Measurements from ENCODE around the gene FNDC3B.

Gene FNDC3B

DNA sequence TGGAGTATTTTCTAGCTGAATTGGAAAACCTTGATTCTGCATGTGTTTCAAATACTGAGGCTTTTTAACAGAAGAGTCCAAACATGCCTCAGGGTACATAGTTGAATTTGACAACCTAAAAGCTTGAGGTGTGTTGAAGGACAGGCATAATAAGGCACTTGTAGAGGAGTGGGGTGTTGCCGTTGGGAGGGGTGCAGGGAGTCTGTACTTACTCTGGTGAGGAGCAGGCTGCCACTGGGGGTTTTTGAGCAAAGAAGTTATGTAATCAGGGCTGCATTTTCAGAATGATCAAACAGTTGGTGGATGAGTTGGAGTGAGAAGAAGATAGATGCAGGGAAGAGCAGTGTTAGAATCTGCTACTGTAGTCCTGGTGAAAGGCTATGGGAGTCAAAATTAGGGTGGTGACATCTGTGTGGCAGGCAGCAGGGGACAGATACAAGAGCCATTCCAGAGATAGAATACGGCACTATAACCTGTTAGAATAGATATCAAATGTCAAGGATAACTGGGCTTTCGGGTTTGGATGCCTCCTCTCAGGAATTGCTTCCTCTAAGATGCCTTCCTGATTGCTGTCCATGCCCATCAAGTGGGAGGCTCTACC, 247.3 kb downstream of the FNDC3B start:
- no peak for DNase-seq (ENCODE audit: low spot score)

DNA sequence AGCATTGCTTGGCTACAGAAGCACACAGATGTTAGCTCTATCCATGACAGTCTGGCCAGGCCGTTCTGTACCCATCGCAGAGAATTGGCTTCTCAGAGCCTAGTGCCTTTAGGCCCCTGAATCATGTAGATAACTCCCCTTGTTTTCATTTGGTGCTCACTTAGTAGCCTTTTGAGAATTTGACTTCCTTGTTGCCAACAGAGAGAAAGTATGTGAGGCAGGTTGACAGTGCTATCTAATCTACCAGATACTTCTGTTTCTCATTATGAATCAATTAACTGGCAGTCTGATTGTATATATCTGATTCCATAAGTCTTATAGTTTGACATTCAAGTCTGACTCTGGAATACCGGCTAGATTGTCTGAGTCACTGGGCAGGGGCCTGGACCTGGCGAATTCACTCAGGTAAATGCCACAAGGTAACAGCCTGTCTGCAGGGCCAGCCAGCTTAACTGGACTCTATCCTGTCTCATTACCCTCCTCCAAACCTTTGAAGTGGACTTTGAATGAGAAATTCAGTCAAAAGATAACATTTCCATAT, 248.6 kb downstream of the FNDC3B start:
- DNase-seq (ENCODE audit: low spot score) = no peak

DNA sequence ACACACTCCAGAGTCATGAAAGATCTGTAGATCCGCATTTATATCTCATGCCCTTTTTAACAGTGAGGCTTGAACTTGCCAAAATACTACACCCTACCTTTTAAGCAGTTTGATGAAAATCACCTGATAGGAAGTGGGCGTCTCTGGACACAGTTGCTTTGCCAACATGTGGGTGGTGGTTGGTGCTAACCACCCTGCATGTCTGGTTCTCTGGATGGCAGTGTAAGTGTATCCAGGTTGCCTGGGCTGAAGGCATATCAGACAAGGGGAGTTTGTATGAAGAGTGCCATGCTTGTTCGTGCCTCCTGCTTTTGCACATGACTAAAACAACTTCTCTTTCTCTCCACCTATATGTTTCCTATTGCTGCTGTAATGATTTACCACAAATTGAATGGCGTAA, 249.3 kb downstream of the FNDC3B start:
- no peak for DNase-seq (ENCODE audit: low spot score)

DNA sequence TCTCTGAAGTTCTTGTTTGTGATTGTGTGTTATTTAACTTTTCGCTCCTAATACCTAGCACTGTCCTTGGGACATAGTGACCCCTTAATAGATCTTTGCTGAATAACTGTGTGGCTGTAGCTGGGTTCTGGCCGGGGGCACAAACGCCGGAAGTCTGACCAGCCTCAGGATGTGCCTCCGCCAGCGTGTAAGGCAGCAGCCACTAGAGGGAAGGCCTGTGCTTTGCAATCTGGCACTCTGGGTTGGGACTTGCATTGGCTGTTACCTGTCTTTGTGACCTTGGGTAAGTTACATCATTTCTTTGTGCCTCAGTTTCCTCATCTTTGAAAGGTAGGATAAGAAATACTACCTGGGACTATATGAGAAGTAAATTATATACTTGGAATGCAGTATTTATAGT, 250.2 kb downstream of the FNDC3B start:
- no peak for DNase-seq (ENCODE audit: low spot score)

DNA sequence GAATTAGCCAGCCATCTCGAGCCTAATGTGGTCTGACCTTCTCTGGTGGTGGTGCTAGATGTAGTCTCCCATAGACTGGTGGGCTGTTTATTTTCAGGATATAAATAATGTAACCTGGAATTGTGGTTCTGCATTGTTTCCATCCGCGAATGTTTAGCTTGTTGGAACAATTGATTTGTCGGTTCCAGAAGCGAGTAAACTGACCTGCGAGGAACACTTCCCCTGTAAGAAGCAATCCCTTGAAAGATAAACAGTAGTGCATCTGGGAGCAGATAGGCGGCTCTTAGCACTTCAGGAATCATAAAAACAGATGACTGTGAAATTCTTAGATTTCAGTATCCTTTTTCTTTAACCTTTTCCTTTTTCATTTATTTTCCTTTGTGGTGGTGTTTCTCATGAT, 251.1 kb downstream of the FNDC3B start:
- DNase-seq (ENCODE audit: low spot score) = no peak

DNA sequence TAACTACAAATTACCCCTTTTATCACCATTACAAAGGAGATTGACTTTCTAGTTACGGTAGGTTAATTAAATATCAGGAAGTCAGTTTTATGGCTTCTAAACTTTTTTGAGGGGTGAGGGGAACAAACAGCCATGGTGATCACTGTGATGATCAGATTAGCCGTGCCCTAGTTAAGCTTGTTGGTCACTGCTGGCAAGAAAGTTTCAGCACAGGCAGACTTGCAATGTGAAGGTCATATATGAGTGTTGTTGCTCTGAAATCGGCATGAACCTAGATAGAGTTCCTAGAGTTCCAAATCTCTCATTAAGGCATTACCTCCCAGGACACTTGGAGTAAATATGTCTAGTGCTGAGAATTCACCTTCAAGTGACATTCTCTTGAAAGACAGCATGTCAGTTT, 252.3 kb downstream of the FNDC3B start:
- DNase-seq (ENCODE audit: low spot score) = no peak

DNA sequence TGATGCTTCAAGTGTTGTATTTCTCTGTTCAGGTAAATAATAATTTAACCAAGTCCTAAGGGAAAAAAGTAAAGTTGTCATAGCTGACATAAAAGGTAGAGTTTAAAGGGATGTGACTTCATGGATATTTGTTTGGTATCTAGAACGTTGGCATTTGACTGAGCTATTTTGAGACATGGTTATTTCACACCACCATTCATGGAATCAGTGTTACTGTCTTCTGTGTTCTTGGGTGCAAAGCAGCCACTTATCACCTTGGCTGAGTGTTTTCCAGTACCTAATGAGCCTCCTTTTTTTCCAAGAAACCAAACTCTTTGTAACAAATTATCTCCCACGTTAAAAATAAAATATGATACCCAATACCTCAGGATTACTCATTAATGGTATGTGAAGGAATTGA, 253.0 kb downstream of the FNDC3B start:
- DNase-seq (ENCODE audit: low spot score) = no peak

DNA sequence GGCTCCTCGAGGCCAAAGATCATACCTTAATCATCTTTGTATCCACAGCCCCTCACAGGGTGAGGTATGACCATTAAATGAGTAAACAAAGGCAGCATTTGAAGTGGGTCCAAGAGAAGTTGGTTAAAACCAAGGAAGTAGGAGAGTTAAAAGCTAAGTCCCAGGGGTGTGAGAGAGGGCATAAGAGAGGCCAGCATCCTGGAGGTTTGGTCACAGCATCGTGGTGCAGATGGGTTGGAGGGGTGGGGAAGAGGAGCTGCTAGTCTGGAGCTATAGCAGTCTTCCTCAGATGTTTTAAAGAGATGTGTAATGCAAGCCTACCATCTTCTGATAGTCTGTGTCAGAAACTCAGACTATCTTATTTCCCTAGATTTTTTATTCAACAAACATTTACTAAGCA, 253.7 kb downstream of the FNDC3B start:
- no peak for DNase-seq (ENCODE audit: low spot score)

DNA sequence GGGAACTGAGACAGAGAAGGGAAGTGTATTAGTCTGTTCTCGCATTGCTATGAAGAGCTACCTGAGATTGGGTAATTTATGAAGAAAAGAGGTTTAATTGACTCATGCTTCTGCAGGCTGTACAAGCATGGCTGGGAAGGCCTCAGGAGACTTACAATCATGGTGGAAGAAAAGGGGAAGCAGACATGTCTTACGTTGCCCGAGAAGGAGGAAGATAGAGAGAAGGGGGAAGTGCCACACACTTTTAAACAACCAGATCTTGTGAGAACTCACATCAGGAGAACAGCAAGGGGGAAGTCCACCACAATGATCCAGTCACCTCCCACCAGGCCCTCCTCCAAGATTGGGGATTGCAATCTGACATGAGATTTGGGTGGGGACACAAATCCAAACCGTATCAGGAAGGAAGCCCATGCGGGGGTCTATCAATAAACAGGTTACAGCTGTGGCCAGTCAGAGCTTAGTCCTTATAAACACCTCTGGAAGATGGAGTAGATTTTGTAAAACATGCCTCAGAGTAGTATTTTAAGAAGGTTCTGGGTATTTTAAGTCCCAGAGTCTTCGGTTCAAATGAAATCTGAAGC, 254.9 kb downstream of the FNDC3B start:
- no peak for DNase-seq (ENCODE audit: low spot score)

DNA sequence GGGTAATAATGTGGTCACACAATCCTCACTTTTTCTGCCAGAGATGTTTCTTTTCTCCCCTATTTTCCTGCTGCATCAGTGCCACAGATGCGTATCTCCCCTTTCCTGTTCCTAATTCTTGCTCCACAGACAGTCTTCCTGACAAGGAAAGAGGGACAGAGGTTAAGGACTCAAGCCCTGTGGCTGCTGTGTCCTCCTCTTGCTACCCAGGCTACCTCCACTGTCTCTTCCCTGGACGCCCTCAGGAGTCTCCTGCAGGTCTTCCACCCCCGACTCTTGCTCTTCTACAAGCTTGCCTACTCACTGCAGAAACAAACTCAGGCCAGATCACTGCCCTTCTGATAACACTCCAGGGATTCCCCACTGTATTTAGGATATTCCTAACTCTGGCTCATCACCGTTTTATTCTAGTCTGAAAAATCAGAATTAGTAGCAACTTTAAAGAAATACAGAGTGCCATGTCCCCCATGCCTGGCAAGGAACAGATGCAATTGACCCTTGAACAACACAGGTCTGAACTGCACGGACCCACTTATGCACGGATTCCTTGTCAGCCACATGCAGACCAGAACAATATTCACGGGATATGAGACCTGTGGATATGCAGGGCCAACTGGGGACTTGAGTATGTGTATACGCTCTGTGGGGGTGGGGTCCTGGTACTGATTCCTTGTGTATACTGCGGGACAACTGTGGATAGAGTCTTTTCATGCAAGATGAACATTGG, 257.0 kb downstream of the FNDC3B start:
- DNase-seq (ENCODE audit: low spot score) = no peak

DNA sequence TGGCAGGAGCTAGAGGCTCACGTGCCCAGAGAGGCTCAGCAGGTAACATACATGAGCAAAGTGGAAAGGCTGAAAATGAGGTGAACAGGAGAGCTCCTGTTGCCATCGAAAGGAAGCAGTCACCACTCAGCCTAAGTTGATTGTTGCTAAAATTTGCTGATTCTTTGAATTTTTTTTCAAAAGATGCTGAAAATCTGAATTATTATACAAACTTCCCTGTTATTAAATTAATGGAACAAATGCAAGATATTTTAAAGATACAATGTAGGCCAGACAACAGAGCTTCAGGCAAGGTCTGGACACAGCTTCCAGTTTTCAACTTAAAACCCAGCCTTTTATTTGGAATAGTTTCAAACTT, 257.6 kb downstream of the FNDC3B start:
- DNase-seq (ENCODE audit: low spot score) = no peak

DNA sequence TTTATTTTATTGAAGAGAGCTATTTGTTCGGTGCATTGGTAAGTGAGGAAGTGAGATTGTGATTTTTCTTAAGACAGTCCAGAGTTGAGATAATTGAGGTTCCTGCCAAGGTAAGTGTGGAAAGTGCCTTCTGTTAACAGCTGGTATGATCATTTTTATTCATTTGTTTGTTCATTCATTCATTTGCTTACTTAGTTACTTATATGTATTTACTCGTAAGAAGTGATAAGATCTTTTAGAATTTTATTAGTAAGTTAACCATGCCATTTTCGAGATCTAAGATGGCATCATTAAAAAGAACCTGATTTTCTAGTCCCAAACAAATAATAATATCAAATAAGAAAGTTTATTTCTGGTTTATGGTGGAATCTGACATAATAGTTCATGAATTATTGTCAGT, 258.9 kb downstream of the FNDC3B start:
- no peak for DNase-seq (ENCODE audit: low spot score)

DNA sequence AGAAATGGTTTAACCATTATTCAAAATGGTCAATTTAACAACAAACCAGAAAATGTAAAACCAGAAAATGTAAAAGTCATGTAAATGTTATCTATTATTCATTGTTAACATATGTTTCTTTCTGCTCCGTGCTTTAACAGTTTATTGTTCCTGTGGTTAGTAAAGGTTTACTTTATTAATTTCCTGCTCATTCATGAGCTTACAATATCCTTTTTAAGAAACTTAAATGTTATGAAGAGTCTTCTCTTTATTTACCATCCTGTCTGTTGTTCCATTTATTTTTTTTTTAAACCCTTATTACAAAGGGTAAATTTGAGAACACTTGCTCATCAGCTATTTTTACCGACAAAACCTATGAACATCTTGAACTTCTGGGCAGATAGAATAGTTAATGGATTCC, 260.8 kb downstream of the FNDC3B start:
- no peak for DNase-seq (ENCODE audit: low spot score)

DNA sequence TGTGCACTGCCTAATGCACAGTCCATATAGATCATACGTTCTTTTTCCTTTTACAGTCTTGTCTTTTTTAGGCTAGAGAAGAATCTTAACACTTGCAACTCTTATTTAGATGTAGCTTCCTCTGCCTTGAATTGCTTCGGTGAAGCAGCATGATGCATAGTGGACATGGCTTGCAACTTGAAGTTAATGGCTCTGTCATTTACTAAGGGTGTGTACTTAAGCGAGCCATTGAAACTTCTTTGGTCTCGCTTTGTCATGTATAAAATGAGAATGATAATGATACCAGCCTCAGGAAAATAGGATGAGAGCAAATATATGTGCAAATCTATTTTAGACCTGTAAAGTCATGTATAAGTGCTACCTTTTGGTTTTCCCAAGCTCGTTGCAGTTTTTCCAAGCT, 261.5 kb downstream of the FNDC3B start:
- no peak for DNase-seq (ENCODE audit: low spot score)

DNA sequence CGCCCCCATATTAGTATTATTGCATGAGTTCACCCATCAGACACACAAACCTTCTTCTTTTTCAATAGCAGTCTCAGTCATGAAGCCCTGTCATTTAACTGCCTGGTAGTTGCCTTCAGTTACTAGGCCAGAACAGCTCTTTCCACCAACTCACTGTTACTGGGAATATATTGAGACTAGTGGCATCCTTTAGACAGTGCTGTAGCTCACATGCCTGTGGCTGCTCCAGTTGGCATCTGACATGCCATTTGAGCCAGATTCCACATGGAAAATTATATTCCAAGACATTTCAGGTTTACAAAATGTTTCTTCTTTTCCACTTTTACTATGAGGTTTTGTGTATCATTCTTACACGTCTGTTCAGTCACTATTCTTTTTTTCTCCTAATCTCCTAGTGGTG, 262.8 kb downstream of the FNDC3B start:
- no peak for DNase-seq (ENCODE audit: low spot score)

DNA sequence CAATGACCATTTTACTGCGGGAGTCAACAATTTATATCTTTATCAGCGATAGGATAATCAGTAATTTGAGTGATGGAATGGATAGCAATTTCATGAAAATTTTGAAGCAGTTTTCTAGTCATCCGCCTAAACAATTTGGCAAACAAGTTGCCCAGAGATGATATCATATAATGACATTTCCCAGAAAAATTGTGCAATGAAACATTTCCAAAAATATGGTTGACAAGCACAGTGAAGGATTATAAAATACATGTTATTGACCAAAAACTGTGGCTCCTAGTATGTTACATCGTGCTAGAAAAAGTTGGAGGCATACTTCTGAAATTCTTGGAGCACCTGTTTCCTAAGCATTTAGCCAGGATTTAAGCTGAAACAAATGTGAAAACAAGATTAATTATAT, 263.8 kb downstream of the FNDC3B start:
- no peak for DNase-seq (ENCODE audit: low spot score)

DNA sequence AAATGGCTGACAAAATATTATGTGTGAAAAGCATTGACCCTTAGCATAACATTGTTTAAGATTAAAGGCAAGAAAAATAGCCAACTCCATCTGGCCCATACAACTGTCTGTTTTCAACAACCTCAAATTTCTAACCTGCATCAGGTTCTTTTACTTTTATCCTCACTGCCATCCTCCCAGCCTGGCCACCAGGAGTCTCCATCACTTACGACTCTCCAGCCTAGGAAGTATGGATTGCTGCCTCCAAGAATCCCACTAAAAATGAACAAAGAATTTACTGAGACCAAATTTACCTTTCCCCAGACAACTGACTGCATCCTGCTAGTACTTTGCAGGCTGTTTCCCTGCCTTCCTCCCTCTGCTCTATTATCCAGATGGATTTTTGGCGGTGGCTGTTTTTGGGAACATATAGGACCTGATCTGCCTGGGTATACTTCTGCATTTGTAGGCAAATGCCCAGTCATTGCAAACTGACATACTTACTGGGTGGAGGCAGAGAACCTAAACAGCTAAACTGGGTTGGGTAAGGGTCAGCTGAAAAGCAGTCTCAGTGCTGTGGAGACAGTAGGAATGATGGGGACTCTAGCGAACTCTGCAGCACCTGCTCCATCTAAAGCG, 264.7 kb downstream of the FNDC3B start:
- no peak for DNase-seq (ENCODE audit: low spot score)

DNA sequence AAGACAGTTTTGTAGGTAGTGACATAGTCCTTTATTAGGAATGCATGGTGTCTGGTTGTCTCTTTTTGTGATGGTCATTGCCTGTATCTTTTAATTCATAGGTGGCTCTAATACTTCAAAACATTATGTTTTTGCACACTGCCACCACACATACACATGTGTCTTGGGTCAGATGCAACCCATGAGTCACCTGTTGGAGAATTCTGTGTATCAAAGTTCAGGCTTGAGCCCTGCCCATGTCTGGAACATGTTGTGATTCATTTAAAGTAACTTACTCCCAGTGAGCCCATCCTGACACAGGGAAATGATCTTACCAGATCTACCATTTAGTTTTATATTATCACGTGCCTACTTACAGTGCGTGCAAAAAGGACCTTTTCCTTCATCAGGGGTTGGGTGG, 266.2 kb downstream of the FNDC3B start:
- no peak for DNase-seq (ENCODE audit: low spot score)

DNA sequence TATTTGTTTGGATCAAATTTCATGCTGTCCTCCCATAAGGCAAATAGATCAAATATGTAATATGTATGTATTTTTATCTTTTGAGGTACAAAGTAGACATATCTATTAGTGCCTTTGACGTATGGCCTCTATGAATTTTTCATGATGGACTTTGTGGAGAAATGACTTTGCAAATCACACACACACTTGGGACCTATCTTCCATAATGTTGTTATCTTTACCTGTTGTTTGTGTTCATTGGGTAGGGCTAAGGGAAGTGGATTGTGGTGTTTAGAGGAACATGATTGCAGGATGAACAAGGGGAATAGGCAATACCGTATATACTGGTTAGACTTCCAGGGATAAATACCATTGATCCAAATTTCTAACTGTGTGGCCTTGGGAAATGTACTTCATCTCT, 266.6 kb downstream of the FNDC3B start:
- no peak for DNase-seq (ENCODE audit: low spot score)

DNA sequence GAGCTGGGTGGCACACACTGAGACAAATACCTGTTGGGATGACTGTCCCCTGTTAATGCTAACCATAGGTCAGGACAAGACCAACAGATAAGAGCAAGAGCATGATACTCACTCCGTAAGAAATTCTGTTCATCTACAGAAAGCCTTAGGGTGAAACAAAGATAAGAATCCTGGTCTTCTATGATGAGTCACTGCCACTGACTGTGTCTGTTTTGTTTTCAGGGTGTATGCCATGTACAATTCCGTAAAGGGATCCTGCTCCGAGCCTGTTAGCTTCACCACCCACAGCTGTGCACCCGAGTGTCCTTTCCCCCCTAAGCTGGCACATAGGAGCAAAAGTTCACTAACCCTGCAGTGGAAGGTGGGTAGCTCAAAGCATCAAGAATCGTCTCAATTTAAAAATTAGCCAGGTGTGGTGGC, 267.8 kb downstream of the FNDC3B start:
- peak; percentile 62 for DNase-seq (ENCODE audit: low spot score)

DNA sequence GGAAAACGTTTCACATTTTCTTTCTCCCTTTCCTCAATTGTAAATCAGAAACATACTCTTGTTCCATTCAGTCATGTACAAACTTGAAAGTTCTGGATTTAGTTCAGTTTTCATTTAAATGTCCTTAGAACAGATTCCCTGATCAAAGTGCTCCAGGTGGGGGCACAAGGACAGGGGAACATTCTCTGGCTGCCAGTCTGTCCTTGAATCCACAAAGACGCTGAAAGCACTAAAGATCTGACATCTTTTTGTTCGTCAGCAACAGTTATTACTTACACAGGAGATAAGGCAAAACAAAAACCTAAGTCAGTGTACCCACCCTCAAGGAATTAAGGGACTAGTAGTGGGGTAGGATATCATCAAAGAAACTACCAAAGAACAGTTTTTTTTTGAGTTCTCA, 269.7 kb downstream of the FNDC3B start:
- DNase-seq (ENCODE audit: low spot score) = no peak

DNA sequence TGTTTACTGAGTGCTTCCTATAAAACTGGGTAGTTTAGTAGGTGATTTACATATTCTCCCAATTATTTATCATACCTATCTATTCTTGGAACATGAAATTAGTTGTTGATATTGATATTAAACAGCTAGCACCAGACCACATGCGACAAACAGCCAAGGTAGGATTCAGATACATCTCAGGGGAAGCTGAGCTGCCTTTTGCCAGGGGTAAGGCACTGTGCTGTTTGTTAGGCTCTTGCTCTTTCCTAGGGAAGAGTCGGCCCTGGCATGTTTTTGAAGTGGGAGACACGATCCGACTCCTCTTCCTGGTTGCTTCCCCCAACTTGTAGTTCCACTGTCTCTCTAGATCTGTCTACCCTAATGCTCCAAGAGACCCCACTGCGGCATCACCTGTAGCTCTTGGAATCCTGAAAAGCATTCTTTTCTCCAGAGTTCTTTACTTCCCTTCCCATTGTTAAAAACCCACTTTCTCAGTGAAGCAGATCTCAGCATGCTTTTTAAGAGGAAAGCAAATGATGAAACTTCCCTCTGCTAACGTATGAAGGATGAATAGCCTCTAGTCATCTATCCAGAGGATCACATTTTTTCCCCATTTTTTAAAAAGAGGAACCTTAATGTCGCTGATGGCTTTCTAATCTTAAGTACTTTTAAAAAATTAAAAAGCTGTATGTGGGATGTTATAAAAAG, 270.5 kb downstream of the FNDC3B start:
- DNase-seq (ENCODE audit: low spot score) = no peak

DNA sequence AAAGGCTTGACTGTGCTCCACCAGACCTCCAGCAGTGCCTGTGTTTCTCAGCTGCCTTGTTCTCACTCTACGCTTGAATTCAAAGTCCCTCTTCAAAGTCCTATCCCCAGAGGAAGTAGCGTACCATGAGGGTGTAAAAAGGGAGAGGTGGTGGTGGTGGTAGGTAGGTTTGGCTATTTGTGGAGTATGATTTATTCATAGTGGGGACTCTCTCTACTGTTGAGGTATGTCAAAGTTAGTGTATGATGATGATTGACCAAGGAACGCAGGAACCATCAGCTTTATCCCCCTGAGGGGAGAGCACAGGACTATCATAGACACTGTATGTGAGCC, 271.0 kb downstream of the FNDC3B start:
- DNase-seq (ENCODE audit: low spot score) = no peak
